ENCODE data around the gene TMEM91.

GRCh38 chr19:41376998-41377365 lies 649 bp downstream of the TMEM91 start:
- TF ChIP-seq POLR2A (IDR thresholded peaks at IDR 0.05; ENCODE audit: low read depth, low read length) (no peak), CTCF (IDR thresholded peaks at IDR 0.05; ENCODE audit: extremely low read depth in 1 of 2, insufficient read depth in 1 of 2, low read depth in 1 of 2, low read length in 2 of 2) (no peak), MYC (IDR thresholded peaks at IDR 0.05; ENCODE audit: low read depth, low read length) (no peak), POLR2AphosphoS5 (IDR thresholded peaks at IDR 0.05; ENCODE audit: insufficient read depth, low read depth, low read length) (no peak), FOS (IDR thresholded peaks at IDR 0.05; ENCODE audit: borderline replicate concordance, insufficient read depth, low read length) (no peak), EZH2 (IDR thresholded peaks at IDR 0.05; ENCODE audit: borderline replicate concordance, low read depth, low read length, severe bottlenecking) (no peak), JUN (IDR thresholded peaks at IDR 0.05; ENCODE audit: borderline replicate concordance, insufficient read depth, insufficient read length, low read depth) (no peak), GATA2 (IDR thresholded peaks at IDR 0.05; ENCODE audit: insufficient read depth, insufficient read length, low read depth, low read length) (no peak)
